EH (cell line): Measurements from ENCODE around the gene CENPU.
"Not testable (repeated sequence)": the region's sequence is repeated elsewhere in the genome, so short reads cannot be mapped to it uniquely, and the experiment has no call there.

ENCODE experiments used
- DNase-seq: peaks from one replicate; pipeline ENCODE4 v3.0.0-alpha.2; 2015; ENCODE audit warnings: low read depth

Gene CENPU, protein sequence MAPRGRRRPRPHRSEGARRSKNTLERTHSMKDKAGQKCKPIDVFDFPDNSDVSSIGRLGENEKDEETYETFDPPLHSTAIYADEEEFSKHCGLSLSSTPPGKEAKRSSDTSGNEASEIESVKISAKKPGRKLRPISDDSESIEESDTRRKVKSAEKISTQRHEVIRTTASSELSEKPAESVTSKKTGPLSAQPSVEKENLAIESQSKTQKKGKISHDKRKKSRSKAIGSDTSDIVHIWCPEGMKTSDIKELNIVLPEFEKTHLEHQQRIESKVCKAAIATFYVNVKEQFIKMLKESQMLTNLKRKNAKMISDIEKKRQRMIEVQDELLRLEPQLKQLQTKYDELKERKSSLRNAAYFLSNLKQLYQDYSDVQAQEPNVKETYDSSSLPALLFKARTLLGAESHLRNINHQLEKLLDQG

DNA sequence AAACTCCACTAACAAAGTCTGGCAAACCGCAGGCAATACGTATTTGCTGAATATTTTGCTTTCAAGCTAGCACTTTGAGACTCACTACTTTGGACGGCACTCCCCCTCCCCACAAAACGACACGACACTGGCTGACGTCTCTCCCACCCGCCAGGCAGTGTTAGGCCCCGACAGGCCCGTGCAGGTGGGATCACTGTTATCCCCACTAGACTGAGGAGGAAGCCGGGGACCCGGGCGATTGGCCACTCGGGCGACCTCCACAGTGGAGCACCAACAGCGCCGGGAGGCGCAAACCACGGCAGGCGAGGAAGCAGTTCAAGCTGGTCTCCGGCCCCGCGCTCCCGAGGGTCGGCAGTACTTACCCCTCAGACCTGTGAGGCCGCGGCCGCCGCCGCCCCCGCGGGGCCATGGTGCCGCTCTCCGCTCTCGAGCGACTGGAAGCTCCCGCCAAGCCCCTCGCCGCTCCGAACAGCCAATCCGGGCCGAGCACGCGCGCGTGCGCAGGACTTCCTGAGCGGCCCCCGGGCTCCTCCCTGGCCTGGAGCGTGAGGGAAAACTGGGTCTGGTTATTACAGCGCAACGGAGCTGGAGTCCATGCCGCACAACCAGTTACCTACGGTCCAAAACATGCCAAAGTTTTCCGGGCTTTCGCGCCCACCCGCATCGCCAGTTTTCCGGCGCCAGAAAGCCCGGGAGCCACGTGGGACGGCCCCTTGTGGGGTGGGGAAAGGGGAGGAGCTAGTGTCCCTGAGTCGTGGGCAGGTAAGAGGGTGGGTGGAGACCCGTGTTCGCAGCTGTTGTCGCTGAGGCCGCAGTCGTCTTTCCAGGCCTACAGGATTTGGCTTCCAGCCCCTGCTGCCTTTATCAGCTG, at the start of gene CENPU:
CENPU (minus strand) TSS at position 443 of the 871 bp plus-strand sequence; CDS start at position 409, 34 bp downstream.
- DNase-seq, result peak; percentile 98

DNA sequence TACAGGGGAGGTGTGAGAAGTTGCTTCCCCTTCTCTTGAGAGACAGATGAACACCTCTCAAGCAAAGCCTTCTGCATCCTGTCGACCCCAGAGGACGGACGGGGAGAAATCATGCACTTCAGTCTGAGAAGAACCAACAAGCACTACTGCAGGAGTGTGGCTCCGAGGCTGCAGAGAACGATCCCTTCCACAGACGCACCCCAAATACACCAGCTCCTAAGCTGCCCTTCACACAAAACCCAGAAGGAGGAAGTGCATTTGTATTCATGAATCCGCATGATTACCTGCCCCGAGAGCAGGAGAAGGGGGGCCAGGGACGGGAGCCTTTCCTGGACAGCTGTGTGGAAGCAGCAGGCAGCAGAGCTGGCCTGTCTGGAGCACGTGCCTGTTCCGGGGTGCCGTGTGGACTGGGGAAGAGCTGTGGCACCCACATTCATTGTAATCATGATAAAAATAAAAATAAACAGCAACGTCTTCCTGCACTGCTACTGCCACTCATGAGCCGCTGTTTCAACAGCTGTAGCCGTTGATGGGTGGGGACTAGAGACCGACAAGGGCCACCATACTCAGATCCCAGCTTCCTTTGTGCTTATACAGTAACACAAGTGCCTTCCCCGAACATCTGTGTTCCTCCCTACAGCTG, 49.0 kb upstream of the CENPU start:
- no peak for DNase-seq

GRCh38 chr4:184779160-184779559, 45.3 kb upstream of the CENPU start:
- DNase-seq, result not testable (repeated sequence)

GRCh38 chr4:184778325-184778724, 44.4 kb upstream of the CENPU start:
- no peak for DNase-seq

GRCh38 chr4:184776821-184777220, 42.9 kb upstream of the CENPU start:
- no peak for DNase-seq

DNA sequence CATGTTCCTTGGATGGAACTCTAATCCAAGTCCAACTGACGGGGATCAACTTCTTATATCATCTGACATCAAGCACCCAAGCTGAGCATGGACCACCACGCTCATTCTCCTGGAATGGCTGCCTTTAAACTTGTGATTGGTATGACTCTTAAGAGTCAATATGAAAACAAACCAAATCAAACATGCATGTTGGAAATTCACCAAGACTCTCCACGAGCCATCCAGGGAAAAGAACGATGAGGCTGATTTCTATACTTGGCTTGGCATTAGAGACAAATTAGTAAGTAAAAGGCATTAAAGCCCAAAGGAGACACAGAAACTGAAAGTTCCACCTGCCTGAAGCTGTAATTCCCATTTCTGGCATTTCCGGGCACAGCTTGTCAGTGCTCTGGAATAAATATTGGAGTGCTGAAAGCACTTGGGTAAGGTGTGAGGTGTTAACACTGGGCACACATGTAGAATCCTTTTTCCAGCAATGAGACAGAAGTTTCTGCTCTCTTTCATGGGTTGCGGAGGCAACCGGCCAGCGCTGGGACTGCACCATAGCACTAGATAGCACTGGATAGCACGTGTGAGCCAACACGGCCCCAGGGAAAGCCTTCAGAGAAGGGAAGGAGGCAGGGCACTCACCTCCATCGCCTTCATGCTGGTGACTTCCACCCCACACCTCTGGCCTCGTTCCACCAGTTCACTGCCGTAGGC, 42.1 kb upstream of the CENPU start:
- DNase-seq, result no peak

GRCh38 chr4:184774152-184774551, 40.3 kb upstream of the CENPU start:
- DNase-seq, result no peak

DNA sequence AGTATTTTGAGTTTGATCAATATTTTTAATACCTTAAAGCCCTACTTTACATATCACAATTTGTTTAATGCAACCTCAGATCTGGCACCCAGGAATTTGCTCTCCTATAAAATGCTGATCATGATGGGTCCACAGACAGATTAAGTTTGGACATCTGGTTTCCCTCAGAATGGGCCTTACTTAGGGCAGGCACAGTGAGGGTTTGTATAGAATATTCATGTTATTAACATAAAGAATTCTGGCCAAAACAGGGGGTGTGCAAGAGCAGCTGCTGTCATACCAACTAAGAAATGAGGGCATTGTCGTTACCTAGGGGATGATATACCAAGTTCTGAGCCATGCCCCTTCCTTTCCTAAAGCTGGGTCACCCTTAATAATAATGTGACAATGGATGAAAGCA, 37.5 kb upstream of the CENPU start:
- DNase-seq, result no peak

GRCh38 chr4:184769141-184769765, 35.4 kb upstream of the CENPU start:
- no peak for DNase-seq

DNA sequence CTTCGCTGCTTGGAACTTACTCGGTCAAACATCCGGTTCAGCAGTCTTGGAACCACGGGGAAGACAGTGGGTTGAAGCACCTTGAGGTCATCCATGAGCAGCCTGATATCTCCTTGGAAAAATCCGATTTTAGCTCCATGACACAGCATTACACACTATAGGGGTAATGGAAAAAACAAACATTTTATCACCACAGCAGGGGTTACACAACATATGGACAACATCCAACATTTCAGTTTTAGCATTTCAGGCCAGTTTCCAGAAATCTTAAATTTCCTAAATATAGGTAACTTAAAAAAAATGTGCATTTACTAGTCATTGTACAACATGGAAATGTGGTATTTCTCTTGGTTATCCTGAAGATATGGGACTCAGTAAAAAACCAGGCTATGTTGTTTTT, 34.4 kb upstream of the CENPU start:
- DNase-seq, result no peak

GRCh38 chr4:184766446-184766845, 32.5 kb upstream of the CENPU start:
- DNase-seq, result no peak

DNA sequence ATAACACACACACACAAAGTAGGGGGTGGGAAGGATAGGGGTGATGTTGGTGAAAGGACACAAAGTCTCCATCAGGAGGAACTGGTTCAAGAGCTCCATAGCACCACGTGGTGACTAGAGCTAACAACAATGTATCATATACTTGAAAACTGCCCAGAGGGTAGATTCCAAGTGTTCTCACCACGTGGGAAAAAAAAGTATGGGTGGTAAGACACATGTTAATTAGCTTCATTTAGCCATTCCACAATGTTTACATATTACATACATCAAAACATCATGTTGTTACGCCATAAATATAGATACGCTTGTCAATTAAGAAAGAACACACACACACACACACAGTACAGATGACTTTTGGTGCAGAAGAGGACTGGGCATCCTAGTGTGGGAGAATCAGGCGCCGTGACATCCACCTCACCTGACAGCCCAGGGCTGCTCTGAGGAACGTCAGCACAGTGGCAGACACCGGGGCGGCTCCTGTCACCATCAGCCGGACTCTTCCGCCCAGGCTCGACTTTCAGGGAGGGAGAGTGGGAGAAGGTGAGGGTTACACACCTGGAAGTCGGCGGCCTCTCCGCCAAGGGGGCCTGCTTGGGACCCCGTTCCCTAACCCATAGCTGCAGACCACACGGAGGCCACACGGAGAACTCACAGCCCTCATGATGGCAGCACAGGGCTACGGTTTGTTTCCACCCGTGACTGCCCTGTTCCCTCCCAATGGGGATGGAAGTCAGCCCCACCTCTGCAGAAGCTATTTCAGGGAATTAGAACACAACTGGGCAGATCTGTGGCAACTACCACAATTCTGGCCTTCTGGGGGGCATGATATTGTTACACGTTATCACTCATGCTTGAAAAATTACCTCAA, 31.8 kb upstream of the CENPU start:
- no peak for DNase-seq

DNA sequence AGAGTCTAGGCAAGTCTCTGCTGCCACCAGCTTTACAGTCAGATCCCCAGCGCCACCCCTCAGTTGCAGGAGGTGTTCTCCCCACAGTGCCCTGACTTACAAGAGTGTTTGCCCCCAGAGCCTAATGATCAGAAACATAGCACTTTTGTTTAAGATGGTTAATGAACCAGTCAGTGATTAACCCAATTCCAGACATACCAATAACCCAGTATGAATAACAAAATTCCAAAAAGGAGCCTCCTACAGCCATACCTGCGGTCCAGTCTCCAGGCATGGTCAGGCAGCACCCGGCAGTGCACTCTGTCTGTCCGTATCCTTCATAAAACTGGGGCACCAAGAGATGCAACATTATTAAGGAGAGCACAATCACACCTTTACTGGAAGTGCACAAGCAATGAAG, 30.7 kb upstream of the CENPU start:
- no peak for DNase-seq

- DNase-seq, result peak; percentile 43
Measured at GRCh38 chr4:184763150-184763780, 29.4 kb upstream of the CENPU start.

GRCh38 chr4:184762100-184762499, 28.2 kb upstream of the CENPU start:
- DNase-seq, result no peak

DNA sequence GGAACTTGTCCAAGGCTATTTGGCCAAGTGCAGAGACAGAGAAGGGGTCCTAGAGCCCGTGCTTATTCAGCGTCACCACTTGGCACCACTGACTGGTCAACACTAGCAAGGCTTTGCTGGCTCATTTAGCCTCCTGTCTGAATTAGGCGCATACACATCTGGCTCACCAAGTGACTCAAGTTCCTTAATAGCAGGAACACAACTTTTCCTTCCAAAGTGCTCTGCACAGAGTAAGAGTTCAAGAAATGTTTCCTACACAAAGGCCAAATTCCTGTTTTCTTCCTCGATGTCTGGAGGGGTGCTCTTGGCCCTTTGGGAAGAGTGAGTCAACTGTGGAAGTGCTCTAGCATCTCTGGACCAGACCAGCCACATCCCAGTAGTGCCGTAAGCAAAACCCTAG, 26.8 kb upstream of the CENPU start:
- DNase-seq, result no peak

DNA sequence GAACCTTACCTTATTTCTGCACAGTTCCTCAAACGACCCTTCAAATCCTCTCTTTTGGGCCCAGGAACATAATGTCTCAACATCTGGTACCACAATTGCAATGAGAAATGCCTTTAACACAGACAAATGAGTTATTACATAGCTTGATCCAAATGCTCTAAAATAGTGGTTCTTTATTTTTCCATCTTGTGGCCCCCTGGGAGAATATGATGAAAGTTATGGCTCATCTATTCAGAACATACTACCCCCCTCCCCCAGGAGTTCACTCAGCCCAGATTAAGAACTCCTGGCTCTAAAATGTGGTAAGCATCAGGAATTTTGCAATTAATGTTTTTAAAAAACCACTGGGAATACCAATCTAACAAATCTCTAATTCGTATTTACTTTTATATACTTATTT, 23.9 kb upstream of the CENPU start:
- DNase-seq, result no peak

- peak; percentile 41 for DNase-seq
Measured at GRCh38 chr4:184756399-184756798, 22.5 kb upstream of the CENPU start.

GRCh38 chr4:184755278-184755677, 21.4 kb upstream of the CENPU start:
- peak; percentile 82 for DNase-seq
